ENCODE measurements around the gene CCDC27. TPM values are rescaled to one million over a fixed set of nuclear protein-coding genes. Genes with fewer than 3 reads are reported as not detected.

Gene CCDC27
- total RNA-seq, 1 experiment from 2014 or later = not detected

GRCh38 chr1:3732434-3733093 lies 19.7 kb upstream of the CCDC27 start:
- no TSS peak for BruUV-seq (replicated peaks)
- no peak overlapping the region for H3K27ac ChIP-seq (ENCODE audit: low read length)
- no peaks in the 10 kb centered on the region for H3K27me3 ChIP-seq (ENCODE audit: control insufficient read depth, insufficient read depth, low read length)
- ATAC-seq = no peak
- no peaks in the 10 kb centered on the region for H3K9me3 ChIP-seq (ENCODE audit: control insufficient read depth, insufficient read depth, low read depth, low read length)
- in situ Hi-C loops (cut with HindIII; ENCODE audit: low pct_unique_long_range_greater_than_20kb, low sequenced_read_pairs) (no loop called here), intact Hi-C loops (cut with micrococcal nuclease; ENCODE audit: unreplicated experiment) (no loop called here)
- H3K36me3 ChIP-seq (ENCODE audit: control insufficient read depth, insufficient read depth, low read length) = no peaks in the 10 kb centered on the region
- CTCF ChIA-PET = no interaction called here
- no peak overlapping the region for H3K4me3 ChIP-seq (ENCODE audit: low read depth in 2 of 2, low read length in 2 of 2)
- no peaks in the 10 kb centered on the region; the same call in 1 of the 2 replicates for H3K4me1 ChIP-seq (ENCODE audit: control insufficient read depth, insufficient read depth, low read length)
- TF ChIP-seq POLR2AphosphoS5 (IDR thresholded peaks at IDR 0.05; ENCODE audit: low read depth, low read length) = no peak
- no peak for TF ChIP-seq CTCF (IDR thresholded peaks at IDR 0.05)
- no peak for TF ChIP-seq TCF7L2 (IDR thresholded peaks at IDR 0.05; ENCODE audit: low read depth, low read length)
- no peak for TF ChIP-seq REST (IDR thresholded peaks at IDR 0.05; ENCODE audit: insufficient read depth in 1 of 2, low read depth in 2 of 2, low read length in 1 of 2)
- TF ChIP-seq SIN3A (IDR thresholded peaks at IDR 0.05; ENCODE audit: borderline replicate concordance, insufficient read depth, low read depth, low read length) = no peak
- POLR2A ChIA-PET = no interaction called here
- DNase-seq (ENCODE audit: low read depth, low spot score) = no peak

GRCh38 chr1:3733094-3733882 lies 19.0 kb upstream of the CCDC27 start:
- no peak for ATAC-seq
- intact Hi-C loops (cut with micrococcal nuclease; ENCODE audit: unreplicated experiment) = no loop called here

More at GRCh38 chr1:3733094-3733882, 19.0 kb upstream of the CCDC27 start:
- Histone ChIP-seq H3K4me1 (ENCODE audit: control insufficient read depth, insufficient read depth, low read length) (no peaks in the 10 kb centered on the region; the same call in 1 of the 2 replicates), H3K4me3 (ENCODE audit: low read depth in 2 of 2, low read length in 2 of 2) (no peak overlapping the region), H3K9me3 (ENCODE audit: control insufficient read depth, insufficient read depth, low read depth, low read length) (no peaks in the 10 kb centered on the region), H3K36me3 (ENCODE audit: control insufficient read depth, insufficient read depth, low read length) (no peaks in the 10 kb centered on the region; the same call in 1 of the 2 replicates), H3K27ac (ENCODE audit: low read length) (no peak overlapping the region), H3K27me3 (ENCODE audit: control insufficient read depth, insufficient read depth, low read length) (no peaks in the 10 kb centered on the region)
- no peak for DNase-seq (ENCODE audit: low read depth, low spot score)
- POLR2A ChIA-PET = interaction anchor here (0.7 kb wide), 1 partner anchor 13 kb away, joined by 6 read pairs; no protein-coding TSS in a partner anchor
- TF ChIP-seq CTCF (IDR thresholded peaks at IDR 0.05) = no peak
- TF ChIP-seq TCF7L2 (IDR thresholded peaks at IDR 0.05; ENCODE audit: low read depth, low read length) = no peak
- no peak for TF ChIP-seq SIN3A (IDR thresholded peaks at IDR 0.05; ENCODE audit: borderline replicate concordance, insufficient read depth, low read depth, low read length)
- TF ChIP-seq REST (IDR thresholded peaks at IDR 0.05; ENCODE audit: insufficient read depth in 1 of 2, low read depth in 2 of 2, low read length in 1 of 2) = no peak
- TF ChIP-seq POLR2AphosphoS5 (IDR thresholded peaks at IDR 0.05; ENCODE audit: low read depth, low read length) = no peak
- CTCF ChIA-PET = no interaction called here
- in situ Hi-C loops (cut with HindIII; ENCODE audit: low pct_unique_long_range_greater_than_20kb, low sequenced_read_pairs) = no loop called here
- no TSS peak for BruUV-seq (replicated peaks)
